Stimulated activated CD4-positive, alpha-beta T cell treated with anti-CD3 and anti-CD28 coated beads, Interleukin-2, amount 100 ng/mL, for 4 hours (primary cell): Measurements from ENCODE around the gene PTGIS.

Experiments
- DNase-seq: peaks from one replicate; pipeline ENCODE4 v3.0.0-alpha.2; 2020; ENCODE audit warnings: low read depth

Gene PTGIS

GRCh38 chr20:49560186-49560585 lies 7.8 kb downstream of the PTGIS start:
- no peak for DNase-seq

DNA sequence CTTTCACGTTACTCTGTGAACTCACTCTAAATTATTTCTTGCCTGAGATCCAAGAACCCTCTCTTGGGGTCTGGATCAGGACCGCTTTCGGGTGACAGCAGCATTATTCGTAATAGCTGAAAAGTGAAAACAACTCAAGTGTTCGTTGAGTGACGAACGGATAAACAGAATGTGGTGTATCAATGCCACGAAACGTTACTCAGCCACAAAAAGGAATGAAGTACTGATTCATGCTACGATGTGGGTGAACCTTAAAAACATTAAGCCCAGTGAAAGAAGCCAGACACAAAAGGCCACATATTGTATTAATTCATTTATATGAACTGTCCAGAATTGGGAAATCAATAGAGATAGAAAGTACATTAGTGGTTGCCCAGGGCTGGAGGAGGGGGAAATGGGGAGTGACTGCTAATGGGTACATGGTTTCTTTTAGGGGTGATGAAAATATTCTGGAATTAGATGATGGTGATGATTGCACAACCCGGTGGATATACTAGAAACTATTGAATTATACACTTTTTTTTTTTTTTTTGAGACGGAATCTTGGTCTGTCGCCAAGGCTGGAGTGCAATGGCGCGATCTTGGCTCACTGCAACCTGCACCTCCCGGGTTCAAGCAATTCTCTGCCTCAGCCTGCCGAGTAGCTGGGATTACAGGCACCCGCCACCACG lies 8.4 kb downstream of the PTGIS start:
- no peak for DNase-seq

GRCh38 chr20:49558826-49559225 lies 9.1 kb downstream of the PTGIS start:
- DNase-seq = no peak

DNA sequence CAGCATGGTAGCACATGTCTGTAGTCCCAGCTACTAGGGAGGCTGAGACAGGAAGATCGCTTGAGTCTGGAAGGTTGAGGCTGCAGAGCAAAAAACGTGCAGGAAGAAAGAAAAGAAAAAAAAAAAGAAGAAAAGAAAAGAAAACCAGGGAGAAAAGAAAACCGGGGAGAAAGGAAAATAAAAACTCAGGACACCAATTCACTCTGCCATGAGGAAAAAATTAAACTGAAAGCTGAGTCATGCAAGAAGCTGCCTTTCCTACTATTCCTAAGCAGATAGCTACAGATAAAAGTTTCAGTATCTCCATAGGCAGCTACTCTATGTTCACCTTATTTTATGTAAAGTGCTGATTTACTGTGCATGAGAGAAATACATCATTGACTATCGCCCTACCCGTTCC lies 10.5 kb downstream of the PTGIS start:
- no peak for DNase-seq

GRCh38 chr20:49556621-49557020 lies 11.3 kb downstream of the PTGIS start:
- no peak for DNase-seq

DNA sequence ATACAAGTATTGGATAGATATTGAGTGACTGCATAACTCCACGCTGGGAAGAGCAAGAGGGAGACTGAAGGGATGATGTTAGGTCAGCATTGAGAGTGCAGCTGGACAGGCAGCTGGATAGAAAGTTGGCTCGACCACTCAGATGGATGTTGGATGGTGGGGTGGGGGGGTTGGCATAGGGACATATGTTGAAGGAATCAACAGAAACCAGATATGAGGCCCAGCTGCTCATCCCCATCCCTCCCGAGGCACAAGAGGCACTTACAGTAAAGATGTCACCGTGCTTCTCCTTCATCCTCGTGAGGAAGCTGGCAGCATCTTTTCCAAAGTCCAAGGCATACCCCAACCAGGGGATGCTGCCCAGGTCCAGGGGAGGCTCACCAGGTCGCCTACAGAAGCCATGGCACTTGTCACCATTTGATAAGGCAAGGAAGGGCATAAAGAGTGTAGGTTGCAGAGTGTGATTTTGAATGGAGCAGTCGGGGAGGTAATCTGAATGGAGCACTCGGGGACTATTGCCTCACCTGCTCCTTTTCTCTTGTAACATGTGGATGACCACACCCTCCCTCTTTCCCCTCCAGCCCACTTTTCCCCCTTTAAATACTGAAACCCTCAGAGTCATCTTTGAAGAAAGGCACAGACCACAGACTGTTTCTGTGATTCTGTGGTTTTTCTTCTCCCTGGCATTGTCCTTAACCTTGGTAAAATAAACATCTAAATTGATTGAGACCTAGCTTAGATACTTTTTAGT lies 18.0 kb downstream of the PTGIS start:
- no peak for DNase-seq

DNA sequence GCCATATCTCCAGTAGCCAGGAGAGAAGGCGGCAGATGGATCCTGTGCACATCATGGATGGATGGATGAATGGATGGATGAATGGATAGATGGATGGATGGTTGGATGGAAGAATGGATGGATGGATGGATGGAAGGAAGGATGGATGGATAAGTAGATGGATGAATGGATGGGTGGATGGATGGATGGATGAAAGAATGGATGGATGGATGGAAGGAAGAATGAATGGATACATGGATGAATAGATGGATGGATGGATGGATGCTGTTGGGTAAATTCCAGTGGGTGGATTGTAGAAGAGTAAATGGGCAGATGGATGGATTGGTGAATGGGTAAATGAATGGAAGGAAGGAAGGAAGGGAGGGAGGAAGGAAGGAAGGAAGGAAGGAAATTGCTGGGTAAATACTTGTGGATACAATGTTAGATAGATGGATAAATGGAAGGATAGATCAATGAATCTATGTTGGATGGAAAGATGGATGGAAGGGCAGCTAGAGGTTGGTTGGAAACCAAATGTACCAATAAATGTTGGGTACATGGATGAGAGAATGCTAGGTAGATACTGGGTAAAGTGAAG lies 19.5 kb downstream of the PTGIS start:
- no peak for DNase-seq

DNA sequence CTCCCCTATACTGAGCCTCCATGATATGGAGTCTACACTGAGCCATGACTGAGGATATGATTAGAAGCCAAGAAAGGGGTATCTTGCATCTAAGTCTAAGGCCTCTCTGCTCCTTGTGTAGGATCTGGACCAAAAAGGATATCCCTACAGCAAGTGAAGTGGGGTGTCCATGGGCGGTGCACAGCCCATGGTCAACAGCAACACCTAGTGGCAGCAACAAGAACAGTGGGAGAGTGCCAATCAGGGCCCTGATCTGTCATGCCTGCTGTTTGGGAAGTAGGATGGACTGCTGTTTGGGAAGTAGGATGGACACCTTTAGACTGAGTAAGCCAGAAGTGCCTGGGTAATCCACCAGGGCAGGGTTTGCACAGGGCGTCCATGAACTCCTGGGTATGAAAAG lies 22.4 kb downstream of the PTGIS start:
- DNase-seq = no peak

GRCh38 chr20:49544535-49544934 lies 23.4 kb downstream of the PTGIS start:
- no peak for DNase-seq

- DNase-seq = no peak
Measured at GRCh38 chr20:49543858-49544437, 24.0 kb downstream of the PTGIS start.

DNA sequence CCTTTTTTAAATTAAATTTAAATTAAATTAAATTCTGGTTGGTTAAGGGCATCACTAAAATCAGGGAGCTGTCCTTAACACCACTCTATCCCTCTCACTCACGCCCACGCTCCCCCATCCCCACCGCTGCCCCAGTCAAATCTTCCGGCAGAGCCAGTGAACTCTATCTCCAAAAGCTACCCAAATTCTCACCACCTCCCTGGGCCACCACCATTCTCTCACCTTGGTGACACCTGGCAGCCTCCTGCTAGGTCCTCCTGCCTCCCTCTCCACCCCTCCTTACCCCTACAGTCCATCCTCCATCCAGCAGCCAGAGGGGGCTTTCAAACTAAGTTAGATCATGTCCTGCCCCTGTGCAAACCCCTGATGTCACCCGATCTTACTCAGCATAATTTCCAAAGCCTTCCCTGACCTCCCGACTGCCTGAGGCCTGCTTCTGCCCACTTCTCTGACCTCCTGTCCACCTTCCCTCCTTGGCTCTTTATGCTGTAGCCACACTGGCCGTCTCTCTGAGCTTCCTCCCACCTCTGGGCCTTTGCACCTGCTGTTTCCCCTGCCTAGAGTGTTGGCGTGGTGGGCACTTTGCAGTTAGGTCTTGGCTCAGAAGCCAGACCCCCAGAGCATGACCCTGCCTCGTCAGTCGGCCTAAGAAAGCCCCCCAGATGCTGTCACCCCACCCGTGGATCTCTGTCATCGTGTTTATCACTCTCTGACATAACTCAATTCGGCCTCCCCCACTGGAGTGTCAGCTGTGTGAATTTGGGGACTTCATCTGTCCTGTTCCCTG lies 24.7 kb downstream of the PTGIS start:
- no peak for DNase-seq

DNA sequence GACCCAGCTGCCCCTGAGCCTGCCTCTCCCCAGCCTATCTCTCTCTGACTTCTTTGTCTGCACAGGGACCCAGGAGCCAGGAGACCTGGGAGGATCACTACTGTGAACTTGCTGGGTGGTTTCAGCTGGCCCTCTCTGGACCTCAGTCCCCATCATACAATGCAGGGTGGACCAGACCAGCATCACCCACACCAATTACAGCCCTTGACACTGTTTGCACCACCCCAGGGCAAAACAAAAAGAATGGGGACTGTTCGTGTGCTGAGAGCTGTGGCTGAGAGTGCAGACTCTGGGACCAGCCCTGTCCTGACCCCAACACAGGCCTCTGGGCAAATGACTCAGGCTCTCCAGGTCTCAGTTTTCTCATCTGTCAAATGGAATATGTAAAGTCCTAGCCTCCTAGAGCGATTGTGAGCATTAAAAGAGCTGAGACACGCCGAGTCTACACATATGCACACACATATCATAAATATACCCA lies 25.4 kb downstream of the PTGIS start:
- no peak for DNase-seq

DNA sequence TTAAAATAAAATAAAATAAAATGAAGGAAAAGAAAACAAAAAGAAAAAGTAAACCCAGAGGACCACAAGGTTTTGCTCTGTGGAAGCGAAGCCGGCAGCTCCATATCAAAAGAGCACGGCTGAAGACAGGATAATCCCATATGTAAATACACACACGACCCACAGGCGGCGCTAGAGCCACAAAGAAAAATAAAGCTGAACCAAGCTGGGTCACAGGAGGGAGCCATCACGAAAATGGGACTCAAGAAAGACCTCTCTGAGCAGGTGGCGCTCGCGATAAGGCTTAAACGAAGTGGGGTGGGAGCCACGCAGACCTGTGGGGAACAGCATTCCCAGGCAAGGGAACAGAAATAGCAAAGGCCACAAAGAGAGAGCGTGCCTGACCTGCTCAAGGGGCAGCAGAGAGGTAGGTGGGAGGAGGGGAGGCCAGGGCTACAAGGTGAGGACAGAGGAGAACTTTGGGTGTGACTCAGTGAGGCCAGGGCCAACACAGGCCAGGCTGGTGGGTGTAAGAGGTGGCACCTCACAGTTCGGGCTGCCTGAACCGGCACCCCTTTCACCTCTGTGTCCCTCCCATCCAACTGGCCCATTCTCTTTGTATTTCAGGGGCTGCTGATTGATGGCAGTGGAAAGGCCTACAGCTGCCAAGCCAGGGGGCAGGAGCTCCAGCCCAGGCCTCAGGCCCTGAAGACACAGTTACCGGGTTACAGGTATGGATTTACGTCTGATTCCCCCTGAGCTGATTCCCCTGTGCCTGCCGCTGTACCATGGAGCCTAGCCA lies 26.0 kb downstream of the PTGIS start:
- DNase-seq = peak; percentile 28

GRCh38 chr20:49540687-49541435 lies 27.1 kb downstream of the PTGIS start:
- no peak for DNase-seq

GRCh38 chr20:49540232-49540620 lies 27.7 kb downstream of the PTGIS start:
- DNase-seq = no peak

- DNase-seq = no peak
Measured at GRCh38 chr20:49539481-49540231, 28.3 kb downstream of the PTGIS start.

DNA sequence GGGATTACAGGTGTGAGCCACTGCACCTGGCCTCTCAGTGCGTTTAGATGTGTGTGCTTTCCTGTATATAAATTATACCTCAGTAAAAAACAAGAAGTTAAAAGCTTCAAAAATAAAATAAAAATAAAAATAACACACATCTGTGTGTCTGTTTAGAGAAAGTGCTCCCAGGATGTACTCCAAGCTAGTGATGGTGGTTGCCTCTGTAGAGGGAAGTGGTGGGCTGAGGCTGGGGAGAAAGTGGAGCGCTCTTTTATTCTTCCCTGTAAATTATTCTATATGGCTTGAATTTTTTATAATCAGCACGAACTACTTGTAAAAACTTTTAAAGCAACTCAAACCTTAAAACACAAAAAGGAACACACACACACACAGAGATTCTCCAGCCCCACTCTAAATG lies 29.0 kb downstream of the PTGIS start:
- no peak for DNase-seq

DNA sequence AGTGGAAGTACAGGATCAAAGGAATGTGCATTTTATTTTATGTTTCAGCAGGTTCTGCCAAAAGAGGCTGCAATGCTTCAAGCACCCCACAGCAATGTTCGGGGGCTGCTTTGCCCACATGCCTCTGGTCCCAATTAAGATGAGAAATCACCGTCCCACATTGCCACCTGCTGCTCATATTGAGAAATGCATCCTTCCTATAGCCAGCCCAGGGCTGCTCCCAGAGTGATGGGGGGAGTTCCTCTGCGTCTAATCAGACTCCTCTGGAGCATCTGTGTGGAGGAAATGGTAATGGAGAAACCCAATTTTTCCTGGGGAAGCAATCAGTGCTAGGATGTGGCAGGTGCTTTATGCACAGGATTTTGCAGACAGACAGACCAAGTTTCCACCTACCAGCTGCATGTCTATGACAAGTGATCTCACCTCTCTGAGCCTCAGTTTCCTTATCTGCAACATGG lies 33.7 kb downstream of the PTGIS start:
- DNase-seq = peak; percentile 34

DNA sequence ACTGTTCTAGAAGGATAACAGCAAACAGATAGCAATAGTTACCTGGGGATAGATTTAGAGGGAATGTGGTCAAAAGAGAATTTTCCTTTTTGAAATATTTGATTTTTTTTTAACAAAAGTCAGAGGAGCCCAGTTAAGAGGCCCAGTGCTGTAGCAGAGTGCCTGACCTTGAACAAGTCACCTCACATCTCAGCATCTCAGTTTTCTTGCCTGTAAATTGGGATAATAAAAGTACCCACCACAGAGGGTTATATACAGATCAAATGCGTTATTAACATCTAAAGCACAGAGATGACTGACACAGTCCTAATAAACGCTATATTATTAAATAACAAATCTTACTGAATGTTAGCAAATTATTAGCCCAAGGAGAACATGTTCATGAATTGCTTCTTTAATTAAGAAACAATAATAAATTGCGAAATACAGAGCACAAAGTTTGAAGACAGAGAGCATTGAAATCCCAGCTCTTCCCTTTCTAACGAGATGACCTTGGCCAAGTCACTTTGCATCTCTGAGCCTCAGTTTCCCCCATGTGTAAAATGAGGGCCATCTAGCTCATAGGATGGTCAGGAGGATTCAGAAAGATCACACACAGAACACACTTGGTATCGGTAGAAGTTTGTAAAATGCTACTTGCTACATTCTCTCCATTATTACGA lies 35.5 kb downstream of the PTGIS start:
- DNase-seq = no peak
